Measurements from ENCODE around the gene KRT77. TPM values are rescaled to one million over a fixed set of nuclear protein-coding genes. Genes with fewer than 3 reads are reported as not detected.

The KRT77 gene
- polyA plus RNA-seq, 3 donors, result not detected

DNA sequence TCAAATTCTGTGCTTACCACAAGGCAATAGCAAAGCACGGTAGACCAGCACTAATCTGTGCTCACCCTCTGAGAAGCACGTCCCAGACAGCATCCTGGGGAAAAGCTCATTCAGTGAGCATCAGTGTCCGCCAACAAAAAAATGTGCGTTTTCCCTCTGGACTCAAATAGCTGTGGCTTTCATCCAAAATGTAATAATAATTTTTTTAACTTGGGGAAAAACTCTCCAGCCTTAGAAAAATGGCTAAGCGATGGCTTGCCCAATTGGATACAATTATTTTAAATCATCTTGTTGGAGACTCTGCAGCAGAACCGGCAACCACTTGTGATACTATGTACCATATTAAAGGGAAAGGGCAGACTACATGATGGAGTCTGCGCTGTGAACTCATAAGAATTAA, 1.1 kb upstream of the KRT77 start:
- H3K4me1 ChIP-seq (ENCODE audit: control insufficient read depth in 1 of 2, insufficient read depth in 2 of 2, low read length in 2 of 2), result no peaks in the 10 kb centered on the region
- no peaks in the 10 kb centered on the region for H3K9me3 ChIP-seq (replicated peaks in 1 of 2; ENCODE audit: control insufficient read depth in 1 of 2, insufficient read depth in 1 of 2, low read length in 2 of 2)
- Mint-ChIP-seq H3K4me1 (no peaks in the 10 kb centered on the region), H3K27me3 (ENCODE audit: low read depth in 3 of 3) (peaks cover 1 to 6% (median 2%) of the 10 kb centered on the region in 3 donors), H3K4me3 (no peak overlapping the region), H3K36me3 (no peaks in the 10 kb centered on the region), H3K9me3 (peaks cover 0 to 2% (median 0%) of the 10 kb centered on the region in 7 donors), H3K27ac (no peak overlapping the region)
- H4K20me1 ChIP-seq (ENCODE audit: insufficient read depth, low read length), result no peaks in the 10 kb centered on the region
- TF ChIP-seq, protein P1, sequence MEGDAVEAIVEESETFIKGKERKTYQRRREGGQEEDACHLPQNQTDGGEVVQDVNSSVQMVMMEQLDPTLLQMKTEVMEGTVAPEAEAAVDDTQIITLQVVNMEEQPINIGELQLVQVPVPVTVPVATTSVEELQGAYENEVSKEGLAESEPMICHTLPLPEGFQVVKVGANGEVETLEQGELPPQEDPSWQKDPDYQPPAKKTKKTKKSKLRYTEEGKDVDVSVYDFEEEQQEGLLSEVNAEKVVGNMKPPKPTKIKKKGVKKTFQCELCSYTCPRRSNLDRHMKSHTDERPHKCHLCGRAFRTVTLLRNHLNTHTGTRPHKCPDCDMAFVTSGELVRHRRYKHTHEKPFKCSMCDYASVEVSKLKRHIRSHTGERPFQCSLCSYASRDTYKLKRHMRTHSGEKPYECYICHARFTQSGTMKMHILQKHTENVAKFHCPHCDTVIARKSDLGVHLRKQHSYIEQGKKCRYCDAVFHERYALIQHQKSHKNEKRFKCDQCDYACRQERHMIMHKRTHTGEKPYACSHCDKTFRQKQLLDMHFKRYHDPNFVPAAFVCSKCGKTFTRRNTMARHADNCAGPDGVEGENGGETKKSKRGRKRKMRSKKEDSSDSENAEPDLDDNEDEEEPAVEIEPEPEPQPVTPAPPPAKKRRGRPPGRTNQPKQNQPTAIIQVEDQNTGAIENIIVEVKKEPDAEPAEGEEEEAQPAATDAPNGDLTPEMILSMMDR (IDR thresholded peaks at IDR 0.05), result no peak
- H2AFZ ChIP-seq (ENCODE audit: insufficient read depth, low read depth, low read length, poor library complexity, severe bottlenecking), result no peak overlapping the region
- no peak overlapping the region for H3K4me2 ChIP-seq (replicated peaks; ENCODE audit: extremely low read depth, low read length, poor library complexity, severe bottlenecking)
- no peaks in the 10 kb centered on the region for H3K79me2 ChIP-seq (ENCODE audit: insufficient read depth, low read length)
- no peak overlapping the region for H3K27ac ChIP-seq (ENCODE audit: low read depth in 1 of 2, low read length in 2 of 2)
- 87% methylated on average over 3 of the region's 7 CpGs for WGBS (ENCODE audit: insufficient coverage)
- intact Hi-C loops (cut with micrococcal nuclease), result no loop called here
- no peak for DNase-seq
- H3K9ac ChIP-seq (ENCODE audit: insufficient read depth, low read length, poor library complexity, severe bottlenecking), result no peak overlapping the region
- H3K36me3 ChIP-seq (replicated peaks in 1 of 2; ENCODE audit: control insufficient read depth in 1 of 2, insufficient read depth in 2 of 2, low read length in 2 of 2), result no peaks in the 10 kb centered on the region
- no peaks in the 10 kb centered on the region for H3K27me3 ChIP-seq (ENCODE audit: control insufficient read depth in 2 of 2, insufficient read depth in 2 of 2, low read length in 2 of 2)
- no peak overlapping the region for H3K4me3 ChIP-seq (replicated peaks in 1 of 3; ENCODE audit: low read depth in 2 of 3, low read length in 3 of 3)

DNA sequence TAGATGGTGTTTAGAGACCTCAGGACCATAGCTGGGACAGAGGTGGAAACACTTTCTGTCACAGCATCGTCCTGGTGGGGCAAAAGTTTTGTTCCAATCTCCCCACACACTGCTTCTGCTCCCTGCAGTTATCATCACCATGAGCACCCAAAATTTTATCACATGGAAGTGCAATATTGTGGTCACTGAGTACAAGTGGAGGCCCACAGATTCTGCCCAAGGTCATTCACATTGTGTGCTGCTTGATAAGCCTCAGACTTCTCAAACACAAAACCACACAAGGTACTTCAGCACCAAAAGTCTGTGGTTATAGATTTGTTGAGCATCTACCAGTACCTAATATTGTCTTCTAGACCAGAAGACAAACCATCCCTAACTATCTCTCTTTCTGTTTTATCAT, 554 bp upstream of the KRT77 start:
- Mint-ChIP-seq H3K27ac (no peak overlapping the region), H3K9me3 (peaks cover 0 to 2% (median 0%) of the 10 kb centered on the region in 7 donors), H3K4me1 (no peaks in the 10 kb centered on the region), H3K4me3 (no peak overlapping the region), H3K27me3 (ENCODE audit: low read depth in 3 of 3) (peaks cover 1 to 6% (median 2%) of the 10 kb centered on the region in 3 donors), H3K36me3 (no peaks in the 10 kb centered on the region)
- H3K79me2 ChIP-seq (ENCODE audit: insufficient read depth, low read length), result no peaks in the 10 kb centered on the region
- no peaks in the 10 kb centered on the region for H3K4me1 ChIP-seq (ENCODE audit: control insufficient read depth in 1 of 2, insufficient read depth in 2 of 2, low read length in 2 of 2)
- no peaks in the 10 kb centered on the region for H3K9me3 ChIP-seq (replicated peaks in 1 of 2; ENCODE audit: control insufficient read depth in 1 of 2, insufficient read depth in 1 of 2, low read length in 2 of 2)
- WGBS (ENCODE audit: insufficient coverage), result no CpG with 5 or more reads among the region's 1 CpG
- no peak overlapping the region for H3K9ac ChIP-seq (ENCODE audit: insufficient read depth, low read length, poor library complexity, severe bottlenecking)
- TF ChIP-seq, protein P1 (IDR thresholded peaks at IDR 0.05), result no peak
- H3K36me3 ChIP-seq (replicated peaks in 1 of 2; ENCODE audit: control insufficient read depth in 1 of 2, insufficient read depth in 2 of 2, low read length in 2 of 2), result no peaks in the 10 kb centered on the region
- no peak overlapping the region for H3K27ac ChIP-seq (ENCODE audit: low read depth in 1 of 2, low read length in 2 of 2)
- H3K27me3 ChIP-seq (ENCODE audit: control insufficient read depth in 2 of 2, insufficient read depth in 2 of 2, low read length in 2 of 2), result no peaks in the 10 kb centered on the region
- no peak overlapping the region for H2AFZ ChIP-seq (ENCODE audit: insufficient read depth, low read depth, low read length, poor library complexity, severe bottlenecking)
- H4K20me1 ChIP-seq (ENCODE audit: insufficient read depth, low read length), result no peaks in the 10 kb centered on the region
- intact Hi-C loops (cut with micrococcal nuclease), result no loop called here
- H3K4me3 ChIP-seq (replicated peaks in 1 of 3; ENCODE audit: low read depth in 2 of 3, low read length in 3 of 3), result no peak overlapping the region
- H3K4me2 ChIP-seq (replicated peaks; ENCODE audit: extremely low read depth, low read length, poor library complexity, severe bottlenecking), result no peak overlapping the region
- no peak for DNase-seq

Data from CD14-positive monocyte (primary cell).